Muscle layer of duodenum (tissue), 2 donors: ENCODE results near the gene PRKG1.
A peak's percentile ranks its signal among the peaks of the same experiment; 100 is the strongest.

Source experiments
- H3K27ac ChIP-seq: one replicate; pipeline ENCODE4 v1.7.0; 2013; ENCODE audit warnings: mild to moderate bottlenecking, low read length
- H3K27me3 ChIP-seq: one replicate; pipeline ENCODE4 v1.7.0; 2013; ENCODE audit warnings: low read depth, mild to moderate bottlenecking, control low read depth, low read length
- H3K36me3 ChIP-seq, 2 donors: one replicate each; pipeline ENCODE4 v1.7.0; 2013; ENCODE audit warnings: low read length in 2 of 2, control low read depth in 1 of 2, mild to moderate bottlenecking in 1 of 2; ENCODE audit not compliant: insufficient read depth in 2 of 2, control insufficient read depth in 1 of 2
- H3K4me1 ChIP-seq, 2 donors: one replicate each; pipeline ENCODE4 v1.7.0; 2013; ENCODE audit warnings: low read length in 2 of 2, mild to moderate bottlenecking in 2 of 2, control low read depth in 1 of 2, moderate library complexity in 1 of 2; ENCODE audit not compliant: insufficient read depth in 2 of 2, control insufficient read depth in 1 of 2
- H3K4me3 ChIP-seq, 2 donors: one replicate each; pipeline ENCODE4 v1.7.0; 2013; ENCODE audit warnings: low read length in 2 of 2, low read depth in 1 of 2, mild to moderate bottlenecking in 1 of 2
- H3K9me3 ChIP-seq, 2 donors: one replicate each; pipeline ENCODE4 v1.7.0; 2013; ENCODE audit warnings: low read length in 2 of 2, control low read depth in 1 of 2, mild to moderate bottlenecking in 1 of 2; ENCODE audit not compliant: control insufficient read depth in 1 of 2
- donor health status: healthy.

PRKG1 gene

GRCh38 chr10:51862149-51862548 lies 787.9 kb downstream of the PRKG1 start:
- Histone ChIP-seq H3K27ac (no peak overlapping the region), H3K36me3 (no peaks in the 10 kb centered on the region), H3K27me3 (no peaks in the 10 kb centered on the region), H3K4me1 (no peaks in the 10 kb centered on the region), H3K9me3 (no peaks in the 10 kb centered on the region), H3K4me3 (no peak overlapping the region)

GRCh38 chr10:51867956-51868355 lies 793.7 kb downstream of the PRKG1 start:
- H3K4me1 ChIP-seq: no peaks in the 10 kb centered on the region
- no peaks in the 10 kb centered on the region for H3K27me3 ChIP-seq
- no peak overlapping the region for H3K27ac ChIP-seq
- H3K9me3 ChIP-seq: no peaks in the 10 kb centered on the region
- H3K36me3 ChIP-seq: no peaks in the 10 kb centered on the region
- H3K4me3 ChIP-seq: no peak overlapping the region

GRCh38 chr10:51874131-51874530 lies 799.8 kb downstream of the PRKG1 start:
- Histone ChIP-seq H3K4me1 (peaks cover 0 to 5% of the 10 kb centered on the region in 2 donors), H3K27ac (no peak overlapping the region), H3K4me3 (no peak overlapping the region), H3K36me3 (no peaks in the 10 kb centered on the region), H3K9me3 (no peaks in the 10 kb centered on the region), H3K27me3 (no peaks in the 10 kb centered on the region)

- Histone ChIP-seq H3K4me3 (no peak overlapping the region), H3K27me3 (no peaks in the 10 kb centered on the region), H3K36me3 (no peaks in the 10 kb centered on the region), H3K27ac (peak overlapping the region; percentile 33), H3K4me1 (peaks cover 4 to 10% of the 10 kb centered on the region in 2 donors), H3K9me3 (no peaks in the 10 kb centered on the region)
These were observed 801.3 kb downstream of the PRKG1 start for GRCh38 chr10:51875610-51876009.

- H3K4me1 ChIP-seq: peaks cover 4 to 10% of the 10 kb centered on the region in 2 donors
- no peaks in the 10 kb centered on the region for H3K9me3 ChIP-seq
- no peak overlapping the region for H3K4me3 ChIP-seq
- peak overlapping the region; percentile 33 for H3K27ac ChIP-seq
- H3K36me3 ChIP-seq: no peaks in the 10 kb centered on the region
- H3K27me3 ChIP-seq: no peaks in the 10 kb centered on the region
These were observed 802.2 kb downstream of the PRKG1 start for GRCh38 chr10:51876503-51876902.

GRCh38 chr10:51876979-51877378 lies 802.7 kb downstream of the PRKG1 start:
- Histone ChIP-seq H3K4me3 (no peak overlapping the region), H3K9me3 (no peaks in the 10 kb centered on the region), H3K27ac (no peak overlapping the region), H3K4me1 (peaks cover 4 to 10% of the 10 kb centered on the region in 2 donors), H3K27me3 (no peaks in the 10 kb centered on the region), H3K36me3 (no peaks in the 10 kb centered on the region)

GRCh38 chr10:51877636-51878035 lies 803.3 kb downstream of the PRKG1 start:
- Histone ChIP-seq H3K27me3 (no peaks in the 10 kb centered on the region), H3K36me3 (no peaks in the 10 kb centered on the region), H3K27ac (no peak overlapping the region), H3K4me1 (peaks cover 4 to 10% of the 10 kb centered on the region in 2 donors), H3K9me3 (no peaks in the 10 kb centered on the region), H3K4me3 (no peak overlapping the region)

- Histone ChIP-seq H3K36me3 (no peaks in the 10 kb centered on the region), H3K27ac (peak overlapping the region; percentile 71), H3K4me3 (no peak overlapping the region), H3K9me3 (no peaks in the 10 kb centered on the region), H3K27me3 (no peaks in the 10 kb centered on the region), H3K4me1 (peaks cover 4 to 10% of the 10 kb centered on the region in 2 donors)
These were observed 804.4 kb downstream of the PRKG1 start for GRCh38 chr10:51878695-51879094.

- Histone ChIP-seq H3K4me3 (no peak overlapping the region), H3K27me3 (no peaks in the 10 kb centered on the region), H3K4me1 (peaks cover 4 to 10% of the 10 kb centered on the region in 2 donors), H3K27ac (peak overlapping the region; percentile 71), H3K36me3 (no peaks in the 10 kb centered on the region), H3K9me3 (no peaks in the 10 kb centered on the region)
These were observed 805.0 kb downstream of the PRKG1 start for GRCh38 chr10:51879238-51879637.

GRCh38 chr10:51881213-51881612 lies 806.9 kb downstream of the PRKG1 start:
- H3K9me3 ChIP-seq: no peaks in the 10 kb centered on the region
- no peak overlapping the region for H3K4me3 ChIP-seq
- H3K4me1 ChIP-seq: peaks cover 4 to 10% of the 10 kb centered on the region in 2 donors
- H3K36me3 ChIP-seq: no peaks in the 10 kb centered on the region
- no peak overlapping the region for H3K27ac ChIP-seq
- no peaks in the 10 kb centered on the region for H3K27me3 ChIP-seq

- no peaks in the 10 kb centered on the region for H3K36me3 ChIP-seq
- no peaks in the 10 kb centered on the region for H3K9me3 ChIP-seq
- H3K4me3 ChIP-seq: no peak overlapping the region
- H3K4me1 ChIP-seq: peaks cover 0 to 7% of the 10 kb centered on the region in 2 donors
- H3K27ac ChIP-seq: no peak overlapping the region
- H3K27me3 ChIP-seq: no peaks in the 10 kb centered on the region
These were observed 812.3 kb downstream of the PRKG1 start for GRCh38 chr10:51886438-51887068.

- Histone ChIP-seq H3K36me3 (no peaks in the 10 kb centered on the region), H3K27ac (no peak overlapping the region), H3K4me1 (peaks cover 0 to 7% of the 10 kb centered on the region in 2 donors)
These were observed 814.0 kb downstream of the PRKG1 start for GRCh38 chr10:51888263-51888662.

More at GRCh38 chr10:51888263-51888662, 814.0 kb downstream of the PRKG1 start:
- Histone ChIP-seq H3K27me3 (no peaks in the 10 kb centered on the region), H3K4me3 (no peak overlapping the region), H3K9me3 (no peaks in the 10 kb centered on the region)
